Upper lobe of left lung (tissue), 6 donors: ENCODE data around the gene MFAP3L. TPM values are rescaled to one million over a fixed set of nuclear protein-coding genes. Genes with fewer than 3 reads are reported as not detected.

Experiments
- ATAC-seq, 2 donors: fragments of 200-7000 bp; cut with Tn5 transposase; one replicate each; pipeline ENCODE4 v1.9.1; 2022; ENCODE audit warnings: mild to moderate bottlenecking in 2 of 2, moderate library complexity in 2 of 2; ENCODE audit not compliant: low FRiP score in 2 of 2
- DNase-seq, 2 donors: peaks; one replicate each; pipeline ENCODE4 v3.0.0-alpha.2; 2019 to 2020
- H3K27ac ChIP-seq, 4 donors: fragments of 200-600 bp; sonication (generic); one replicate each; pipeline ENCODE4 v1.5.1; 2016 to 2019
- H3K27me3 ChIP-seq, 4 donors: fragments of 200-600 bp; sonication (generic); one replicate each; pipeline ENCODE4 v1.5.1; 2017 to 2019
- H3K36me3 ChIP-seq, 4 donors: fragments of 200-600 bp; sonication (generic); one replicate each; pipeline ENCODE4 v1.5.1; 2016 to 2019
- H3K4me1 ChIP-seq, 4 donors: fragments of 200-600 bp; sonication (generic); one replicate each; pipeline ENCODE4 v1.5.1; 2018 to 2019
- H3K4me3 ChIP-seq, 4 donors: fragments of 200-600 bp; sonication (generic); one replicate each; pipeline ENCODE4 v1.5.1; 2017 to 2019; ENCODE audit warnings: mild to moderate bottlenecking in 2 of 4, moderate library complexity in 1 of 4
- H3K9me3 ChIP-seq, 4 donors: fragments of 200-600 bp; sonication (generic); one replicate each; pipeline ENCODE4 v1.5.1; 2018 to 2019
- EP300 ChIP-seq, 4 donors: sonication (generic); formaldehyde crosslinking; IDR thresholded peaks; one replicate each; pipeline ENCODE4 v1.5.1; 2017; ENCODE audit warnings: antibody characterized with exemption in 4 of 4, control low read depth in 2 of 4
- POLR2A ChIP-seq, 4 donors: fragments of 450-650 bp; IDR thresholded peaks; one replicate each; pipeline ENCODE4 v1.5.1; 2016 to 2017; ENCODE audit warnings: antibody characterized with exemption in 4 of 4, mild to moderate bottlenecking in 2 of 4
- POLR2AphosphoS5 ChIP-seq, 2 donors: sonication (generic); formaldehyde crosslinking; IDR thresholded peaks; one replicate each; pipeline ENCODE4 v1.5.1; 2017; ENCODE audit warnings: antibody characterized with exemption in 2 of 2
- WGBS, 2 donors: methylation state at CpG; one replicate each; pipeline ENCODE4 v1.1.5; 2017 to 2018; 5-methylcytosine and 5-hydroxymethylcytosine counted together
- total RNA-seq, 6 donors: library from RNA; depleted of rRNA in 4 of 6; stranded (reverse); fragments of >200 nt in 4 of 6; gene quantifications; one replicate each; pipeline versions ENCODE4 v1.1.0 to v1.2.1, GENCODE V29; 2016 to 2021
- TF ChIP-seq, protein P1 (sequence below), 6 experiments: fragments of 450-650 bp in 4 of 6; fragments of 200-600 bp in 2 of 6; sonication (generic) in 2 of 6; IDR thresholded peaks; one replicate each; pipeline ENCODE4 v1.5.1; 2016 to 2019; ENCODE audit warnings: antibody characterized with exemption in 6 of 6
- donor health status: DM: no; HTN: no; CAD: no; lungs with moderate emphysema.
- donor health status: DM: no; HTN: yes; CAD: no; lungs with severe emphysema.

Gene MFAP3L
- total RNA-seq, 6 donors from 2014 or later, result 2.1 to 11.7 (median 6.4) TPM

DNA sequence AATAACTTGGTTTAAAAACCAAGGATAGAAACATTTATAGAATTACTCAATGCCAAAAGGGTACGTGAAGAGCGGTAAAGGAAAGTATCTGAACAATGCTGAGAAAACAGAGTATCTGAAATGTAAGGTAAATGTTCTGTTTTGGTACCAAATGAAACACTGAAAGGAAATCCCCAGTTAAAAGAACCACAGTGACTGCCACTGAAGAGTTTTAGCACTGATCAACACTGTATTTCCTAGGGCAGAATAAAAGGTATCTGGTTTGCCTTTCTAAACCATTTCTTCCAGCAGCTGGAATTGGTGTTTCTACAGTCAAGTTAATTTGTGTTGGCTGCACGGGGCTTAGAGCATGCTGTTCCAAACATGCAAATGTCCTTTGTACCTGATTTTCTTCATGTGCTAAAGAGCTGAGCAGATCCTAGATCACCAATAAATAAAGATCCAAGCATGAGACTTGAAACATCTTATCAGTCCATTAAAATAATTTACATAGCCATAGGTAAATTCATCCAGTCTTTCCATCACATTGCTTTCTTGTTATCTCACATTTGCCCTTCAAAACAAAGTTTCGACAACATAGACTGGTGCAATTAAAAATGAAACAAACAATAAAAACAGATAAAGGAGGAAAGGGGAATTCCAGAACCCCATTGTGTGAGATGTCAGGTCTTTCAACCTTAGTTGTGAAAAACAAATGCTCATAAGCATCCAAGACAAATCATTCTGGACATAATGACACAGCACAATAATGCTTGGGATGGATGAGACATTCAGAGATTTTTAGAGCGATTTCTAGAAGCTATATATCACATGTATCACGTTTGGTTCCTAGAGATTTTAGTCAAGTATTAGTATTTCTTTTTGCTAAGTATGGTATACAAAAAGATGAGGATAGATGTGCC lies 38.6 kb downstream of the MFAP3L start:
- no peak for DNase-seq
- no peaks in the 10 kb centered on the region for H3K4me1 ChIP-seq
- H3K9me3 ChIP-seq, result no peaks in the 10 kb centered on the region
- no peaks in the 10 kb centered on the region for H3K36me3 ChIP-seq
- TF ChIP-seq POLR2A (IDR thresholded peaks at IDR 0.05) (no peak), EP300 (IDR thresholded peaks at IDR 0.05) (no peak), POLR2AphosphoS5 (IDR thresholded peaks at IDR 0.05) (no peak)
- WGBS, 2 donors, result 73 to 78% methylated on average over 6 of the region's 6 CpGs
- no peak overlapping the region for H3K27ac ChIP-seq
- no peak overlapping the region for H3K4me3 ChIP-seq
- ATAC-seq, result no peak
- no peaks in the 10 kb centered on the region for H3K27me3 ChIP-seq

- H3K4me3 ChIP-seq, result no peak overlapping the region
- TF ChIP-seq POLR2AphosphoS5 (IDR thresholded peaks at IDR 0.05) (no peak), POLR2A (IDR thresholded peaks at IDR 0.05) (no peak), EP300 (IDR thresholded peaks at IDR 0.05) (no peak)
- TF ChIP-seq, protein P1, sequence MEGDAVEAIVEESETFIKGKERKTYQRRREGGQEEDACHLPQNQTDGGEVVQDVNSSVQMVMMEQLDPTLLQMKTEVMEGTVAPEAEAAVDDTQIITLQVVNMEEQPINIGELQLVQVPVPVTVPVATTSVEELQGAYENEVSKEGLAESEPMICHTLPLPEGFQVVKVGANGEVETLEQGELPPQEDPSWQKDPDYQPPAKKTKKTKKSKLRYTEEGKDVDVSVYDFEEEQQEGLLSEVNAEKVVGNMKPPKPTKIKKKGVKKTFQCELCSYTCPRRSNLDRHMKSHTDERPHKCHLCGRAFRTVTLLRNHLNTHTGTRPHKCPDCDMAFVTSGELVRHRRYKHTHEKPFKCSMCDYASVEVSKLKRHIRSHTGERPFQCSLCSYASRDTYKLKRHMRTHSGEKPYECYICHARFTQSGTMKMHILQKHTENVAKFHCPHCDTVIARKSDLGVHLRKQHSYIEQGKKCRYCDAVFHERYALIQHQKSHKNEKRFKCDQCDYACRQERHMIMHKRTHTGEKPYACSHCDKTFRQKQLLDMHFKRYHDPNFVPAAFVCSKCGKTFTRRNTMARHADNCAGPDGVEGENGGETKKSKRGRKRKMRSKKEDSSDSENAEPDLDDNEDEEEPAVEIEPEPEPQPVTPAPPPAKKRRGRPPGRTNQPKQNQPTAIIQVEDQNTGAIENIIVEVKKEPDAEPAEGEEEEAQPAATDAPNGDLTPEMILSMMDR (IDR thresholded peaks at IDR 0.05), result no peak
- no peak overlapping the region for H3K27ac ChIP-seq
- ATAC-seq (no peak), DNase-seq (no peak)
- H3K27me3 ChIP-seq, result no peaks in the 10 kb centered on the region
- H3K4me1 ChIP-seq, result no peaks in the 10 kb centered on the region
- whole genome bisulfite sequencing, 2 donors, result 81 to 91% methylated on average over 2 of the region's 2 CpGs
- no peaks in the 10 kb centered on the region for H3K9me3 ChIP-seq
- H3K36me3 ChIP-seq, result no peaks in the 10 kb centered on the region
These were observed 39.8 kb downstream of the MFAP3L start for GRCh38 chr4:169986369-169986768.

GRCh38 chr4:169985881-169986280 lies 40.3 kb downstream of the MFAP3L start:
- Histone ChIP-seq H3K4me3 (no peak overlapping the region), H3K27ac (no peak overlapping the region), H3K27me3 (no peaks in the 10 kb centered on the region), H3K36me3 (no peaks in the 10 kb centered on the region), H3K9me3 (no peaks in the 10 kb centered on the region), H3K4me1 (no peaks in the 10 kb centered on the region)
- TF ChIP-seq POLR2A (IDR thresholded peaks at IDR 0.05) (no peak), POLR2AphosphoS5 (IDR thresholded peaks at IDR 0.05) (no peak), EP300 (IDR thresholded peaks at IDR 0.05) (no peak)
- TF ChIP-seq, protein P1 (IDR thresholded peaks at IDR 0.05), result no peak
- 85 to 89% methylated on average over 2 of the region's 2 CpGs for WGBS, 2 donors
- DNase-seq (no peak), ATAC-seq (no peak)

GRCh38 chr4:169984745-169985144 lies 41.5 kb downstream of the MFAP3L start:
- 78 to 82% methylated on average over 4 of the region's 4 CpGs for WGBS, 2 donors
- Histone ChIP-seq H3K27ac (no peak overlapping the region), H3K9me3 (no peaks in the 10 kb centered on the region), H3K27me3 (no peaks in the 10 kb centered on the region), H3K36me3 (no peaks in the 10 kb centered on the region), H3K4me3 (no peak overlapping the region), H3K4me1 (no peaks in the 10 kb centered on the region)
- TF ChIP-seq POLR2AphosphoS5 (IDR thresholded peaks at IDR 0.05) (no peak), POLR2A (IDR thresholded peaks at IDR 0.05) (no peak), EP300 (IDR thresholded peaks at IDR 0.05) (no peak)
- TF ChIP-seq, protein P1 (IDR thresholded peaks at IDR 0.05), result no peak
- DNase-seq (no peak), ATAC-seq (no peak)

DNA sequence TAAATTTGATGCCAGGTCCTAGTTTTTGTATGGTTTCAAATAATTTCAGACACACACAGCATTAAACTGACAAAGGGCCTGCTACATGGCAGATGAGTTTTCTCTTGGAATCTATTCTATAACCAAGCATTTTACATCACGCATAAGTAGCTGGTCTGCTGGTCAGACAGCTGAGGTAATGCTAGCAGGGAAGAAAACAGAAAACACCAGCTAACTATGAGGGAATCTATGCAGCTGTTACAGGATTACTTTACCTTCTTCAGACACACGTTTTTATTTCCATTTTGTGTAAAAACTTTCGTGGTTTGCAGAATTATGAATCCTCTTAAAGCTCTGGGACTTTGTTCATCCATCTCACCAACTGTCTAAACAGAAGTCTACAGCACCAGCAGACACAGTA lies 42.0 kb downstream of the MFAP3L start:
- Histone ChIP-seq H3K4me1 (no peaks in the 10 kb centered on the region), H3K9me3 (no peaks in the 10 kb centered on the region), H3K27me3 (no peaks in the 10 kb centered on the region), H3K27ac (no peak overlapping the region), H3K36me3 (no peaks in the 10 kb centered on the region), H3K4me3 (no peak overlapping the region)
- ATAC-seq (no peak), DNase-seq (no peak)
- no peak for TF ChIP-seq POLR2A (IDR thresholded peaks at IDR 0.05)
- TF ChIP-seq, protein P1 (IDR thresholded peaks at IDR 0.05), result no peak
- no peak for TF ChIP-seq EP300 (IDR thresholded peaks at IDR 0.05)
- TF ChIP-seq POLR2AphosphoS5 (IDR thresholded peaks at IDR 0.05), result no peak
- 51 to 56% methylated on average over 3 of the region's 3 CpGs for WGBS, 2 donors
